Spleen (tissue), 11 donors: ENCODE measurements around the gene PYGB. TPM values are rescaled to one million over a fixed set of nuclear protein-coding genes. Genes with fewer than 3 reads are reported as not detected.

Experiments used
- DNase-seq: peaks from one replicate; pipeline ENCODE4 v3.0.0-alpha.2; 2020
- H3K27ac ChIP-seq, 8 donors: fragments of 200-600 bp; sonication (generic) in 7 of 8; 1 replicate in 4 of 8; 2 replicates in 4 of 8; pipeline versions ENCODE4 v1.5.0 to v1.8.0; 2016 to 2021; ENCODE audit warnings: inconsistent platforms in 4 of 8, mild to moderate bottlenecking in 4 of 8, moderate library complexity in 1 of 8
- H3K27me3 ChIP-seq, 7 donors: fragments of 200-600 bp; sonication (generic) in 6 of 7; replicated peaks in 1 of 7; 1 replicate in 4 of 7; 2 replicates in 3 of 7; pipeline versions ENCODE4 v1.5.0 to v1.8.0; 2016 to 2021; ENCODE audit warnings: inconsistent platforms in 3 of 7, mild to moderate bottlenecking in 1 of 7
- H3K36me3 ChIP-seq, 6 donors: fragments of 200-600 bp; sonication (generic) in 5 of 6; 1 replicate in 4 of 6; 2 replicates in 2 of 6; pipeline versions ENCODE4 v1.5.0 to v1.8.0; 2016 to 2021; ENCODE audit warnings: inconsistent platforms in 2 of 6
- H3K4me1 ChIP-seq, 6 donors: fragments of 200-600 bp; sonication (generic) in 5 of 6; 1 replicate in 3 of 6; 2 replicates in 3 of 6; pipeline versions ENCODE4 v1.5.0 to v1.8.0; 2016 to 2021; ENCODE audit warnings: inconsistent platforms in 3 of 6
- H3K4me3 ChIP-seq, 8 donors: fragments of 200-600 bp; sonication (generic) in 7 of 8; 1 replicate in 4 of 8; 2 replicates in 4 of 8; pipeline versions ENCODE4 v1.5.0 to v1.8.0; 2016 to 2021; ENCODE audit warnings: inconsistent platforms in 4 of 8, mild to moderate bottlenecking in 4 of 8, moderate library complexity in 2 of 8
- H3K9me3 ChIP-seq, 8 donors: fragments of 200-600 bp; sonication (generic) in 7 of 8; 1 replicate in 4 of 8; 2 replicates in 4 of 8; pipeline versions ENCODE4 v1.5.0 to v1.8.0; 2016 to 2021; ENCODE audit warnings: inconsistent platforms in 4 of 8
- CTCF ChIP-seq, 11 experiments: fragments of 200-600 bp in 7 of 11; fragments of 450-650 bp in 4 of 11; sonication (generic) in 4 of 11; IDR thresholded peaks in 8 of 11; conservative IDR thresholded peaks in 3 of 11; 1 replicate in 7 of 11; 2 replicates in 4 of 11; pipeline versions ENCODE4 v1.4.0 to v1.8.0; 2016 to 2021; ENCODE audit warnings: antibody characterized with exemption in 11 of 11, inconsistent platforms in 4 of 11, mild to moderate bottlenecking in 1 of 11
- POLR2A ChIP-seq, 3 donors: fragments of 450-650 bp; IDR thresholded peaks; one replicate each; pipeline ENCODE4 v1.5.1; 2017; ENCODE audit warnings: antibody characterized with exemption in 3 of 3, mild to moderate bottlenecking in 1 of 3
- POLR2AphosphoS5 ChIP-seq, 3 donors: sonication (generic); formaldehyde crosslinking; IDR thresholded peaks; one replicate each; pipeline ENCODE4 v1.5.1; 2017; ENCODE audit warnings: antibody characterized with exemption in 3 of 3
- WGBS, 5 donors: extraction: QIAGEN DNeasy Blood & Tissue Kit in 3 of 5; methylation state at CpG; one replicate each; pipeline versions ENCODE4 v1.1.5 to v1.1.7; 2013 to 2018; 5-methylcytosine and 5-hydroxymethylcytosine counted together
- intact Hi-C: fragments of 100-400 bp; cut with DNase I; formaldehyde crosslinking; loops from one replicate; pipeline ENCODE4 v1.15.0; 2023; ENCODE audit warnings: low total_unique reads
- polyA plus RNA-seq, 3 donors: library from polyadenylated mRNA; stranded (reverse); fragments of 200-250 nt; gene quantifications; one replicate each; pipeline ENCODE4 v1.2.1, GENCODE V29; 2013
- total RNA-seq, 7 donors: library from RNA; depleted of rRNA in 3 of 7; stranded (reverse); fragments of >200 nt in 3 of 7; fragmentation: NEBNext Ultra II Directional in 4 of 7; extraction: Animal tissue kit (Norgen Biotek cat#: 25700) in 4 of 7; gene quantifications; one replicate each; pipeline versions ENCODE4 v1.1.0 to v1.2.1, GENCODE V29; 2016 to 2021
- donor health status: healthy with polysubstance abuse.
- donor health status: DM: no; HTN: no; CAD: no; lungs with moderate emphysema.
- donor health status: DM: no; HTN: no; CAD: no.
- donor health status: Bipolar disorder and iron deficiency.
- donor health status: healthy.
- donor health status: DM: no; HTN: no; CAD: no.
- donor health status: DM: yes; HTN: yes; CAD: no.

The PYGB gene
- total and polyA plus RNA-seq, 10 donors = 10.5 to 47.8 (median 32.3) TPM

- no peaks in the 10 kb centered on the region for H3K27me3 ChIP-seq
- H3K4me3 ChIP-seq = no peak overlapping the region
- no peaks in the 10 kb centered on the region for H3K9me3 ChIP-seq
- H3K36me3 ChIP-seq = peaks cover 0 to 100% (median 79%) of the 10 kb centered on the region in 6 donors
- no peak overlapping the region for H3K27ac ChIP-seq
- DNase-seq = peak; percentile 66
- no peak for TF ChIP-seq POLR2A (IDR thresholded peaks at IDR 0.05)
- TF ChIP-seq POLR2AphosphoS5 (IDR thresholded peaks at IDR 0.05) = peak in 1 of 3 donors; percentile 9
- no peak for TF ChIP-seq CTCF (IDR thresholded peaks at IDR 0.05 in 8 of 11, conservative IDR thresholded peaks at IDR 0.05 in 3 of 11)
- intact Hi-C loops = no loop called here
- 79 to 90% (median 86%) methylated on average over 26 of the region's 26 CpGs for WGBS, 5 donors
- H3K4me1 ChIP-seq = peaks cover 0 to 26% (median 10%) of the 10 kb centered on the region in 6 donors
Observed at GRCh38 chr20:25285091-25285647, 37.3 kb downstream of the PYGB start.

GRCh38 chr20:25285856-25286798 is 38.2 kb downstream of the PYGB start:
- 86 to 94% (median 90%) methylated on average over 20 to 24 of the region's 24 CpGs for WGBS, 5 donors
- no peak for TF ChIP-seq POLR2A (IDR thresholded peaks at IDR 0.05)
- TF ChIP-seq POLR2AphosphoS5 (IDR thresholded peaks at IDR 0.05) = peak in 1 of 3 donors; percentile 8
- Histone ChIP-seq H3K4me1 (peaks cover 0 to 17% (median 6%) of the 10 kb centered on the region in 6 donors), H3K9me3 (no peaks in the 10 kb centered on the region), H3K27ac (no peak overlapping the region), H3K36me3 (peaks cover 0 to 100% (median 78%) of the 10 kb centered on the region in 6 donors), H3K27me3 (no peaks in the 10 kb centered on the region), H3K4me3 (no peak overlapping the region)
- intact Hi-C loops = no loop called here
- peak; percentile 69 for DNase-seq

GRCh38 chr20:25286917-25287316 is 39.0 kb downstream of the PYGB start:
- H3K4me1 ChIP-seq = peaks cover 0 to 9% (median 2%) of the 10 kb centered on the region in 6 donors
- WGBS, 5 donors = 92 to 96% (median 94%) methylated on average over 8 to 12 of the region's 12 CpGs
- peaks cover 0 to 100% (median 80%) of the 10 kb centered on the region in 6 donors for H3K36me3 ChIP-seq
- H3K27ac ChIP-seq = no peak overlapping the region
- H3K9me3 ChIP-seq = no peaks in the 10 kb centered on the region
- H3K27me3 ChIP-seq = no peaks in the 10 kb centered on the region
- intact Hi-C loops = no loop called here
- DNase-seq = peak; percentile 62
- TF ChIP-seq CTCF (IDR thresholded peaks at IDR 0.05 in 8 of 11, conservative IDR thresholded peaks at IDR 0.05 in 3 of 11) (no peak), POLR2AphosphoS5 (IDR thresholded peaks at IDR 0.05) (no peak), POLR2A (IDR thresholded peaks at IDR 0.05) (no peak)
- H3K4me3 ChIP-seq = no peak overlapping the region

GRCh38 chr20:25287631-25288290 is 39.9 kb downstream of the PYGB start:
- Histone ChIP-seq H3K4me1 (peaks cover 0 to under 1% (median 0%) of the 10 kb centered on the region in 6 donors), H3K27me3 (no peaks in the 10 kb centered on the region), H3K27ac (no peak overlapping the region), H3K36me3 (peaks cover 0 to 100% (median 82%) of the 10 kb centered on the region in 6 donors), H3K9me3 (no peaks in the 10 kb centered on the region), H3K4me3 (no peak overlapping the region)
- WGBS, 5 donors = 92 to 98% (median 95%) methylated on average over 15 to 16 of the region's 16 CpGs
- peak; percentile 72 for DNase-seq
- no peak for TF ChIP-seq POLR2A (IDR thresholded peaks at IDR 0.05)
- no peak for TF ChIP-seq CTCF (IDR thresholded peaks at IDR 0.05 in 8 of 11, conservative IDR thresholded peaks at IDR 0.05 in 3 of 11)
- no peak for TF ChIP-seq POLR2AphosphoS5 (IDR thresholded peaks at IDR 0.05)
- intact Hi-C loops = no loop called here
